Esophagus squamous epithelium (tissue), 5 donors: ENCODE data around the gene AP3B1. TPM values are rescaled to one million over a fixed set of nuclear protein-coding genes. Genes with fewer than 3 reads are reported as not detected.

ENCODE experiments used
- DNase-seq: peaks from one replicate; lab custom pipeline; 2025; lab: John Stamatoyannopoulos, UW
- H3K27ac ChIP-seq, 4 donors: fragments of 200-600 bp; sonication (generic); one replicate each; pipeline ENCODE4 v1.5.1; 2016 to 2019; ENCODE audit warnings: mild to moderate bottlenecking in 1 of 4
- H3K27me3 ChIP-seq, 4 donors: fragments of 200-600 bp; sonication (generic); 1 replicate in 3 of 4; 2 replicates in 1 of 4; pipeline versions ENCODE4 v1.5.1 to v1.6.0; 2017 to 2021; ENCODE audit warnings: antibody characterized with exemption in 1 of 4
- H3K36me3 ChIP-seq, 3 donors: fragments of 200-600 bp; sonication (generic); one replicate each; pipeline ENCODE4 v1.5.1; 2016 to 2019
- H3K4me1 ChIP-seq, 3 donors: fragments of 200-600 bp; sonication (generic); one replicate each; pipeline ENCODE4 v1.5.1; 2017 to 2019
- H3K4me3 ChIP-seq, 4 donors: fragments of 200-600 bp; sonication (generic); 1 replicate in 3 of 4; 2 replicates in 1 of 4; pipeline ENCODE4 v1.5.1; 2016 to 2019; ENCODE audit warnings: mild to moderate bottlenecking in 2 of 4, moderate library complexity in 1 of 4
- H3K9me3 ChIP-seq, 3 donors: fragments of 200-600 bp; sonication (generic); one replicate each; pipeline ENCODE4 v1.5.1; 2016 to 2019
- CTCF ChIP-seq, 6 experiments: fragments of 450-650 bp in 4 of 6; fragments of 200-600 bp in 2 of 6; sonication (generic) in 2 of 6; IDR thresholded peaks; one replicate each; pipeline ENCODE4 v1.5.1; 2016 to 2019; ENCODE audit warnings: antibody characterized with exemption in 6 of 6, mild to moderate bottlenecking in 4 of 6, moderate library complexity in 4 of 6
- POLR2A ChIP-seq, 4 donors: fragments of 450-650 bp; IDR thresholded peaks; one replicate each; pipeline ENCODE4 v1.6.1; 2017; ENCODE audit warnings: antibody characterized with exemption in 4 of 4, mild to moderate bottlenecking in 4 of 4, moderate library complexity in 3 of 4
- WGBS, 2 donors: methylation state at CpG; one replicate each; pipeline ENCODE4 v1.1.5; 2018; 5-methylcytosine and 5-hydroxymethylcytosine counted together
- intact Hi-C: fragments of 100-400 bp; cut with DNase I; formaldehyde crosslinking; loops from one replicate; pipeline ENCODE4 v1.15.0; 2022
- total RNA-seq, 4 donors: library from RNA; depleted of rRNA; stranded (reverse); fragments of >200 nt; gene quantifications; one replicate each; pipeline ENCODE4 v1.1.0, GENCODE V29; 2016
- donor health status: DM: yes; HTN: yes; CAD: no.

AP3B1 gene
- total RNA-seq, 4 donors from 2014 or later: 30.7 to 48.5 (median 41.9) TPM

- 23 to 58% methylated on average over 11 to 17 of the region's 20 CpGs for WGBS, 2 donors
- peak overlapping the region in 1 of 4 donors; percentile 36 for H3K4me3 ChIP-seq
- intact Hi-C loops: loop anchor here (10.0 kb wide), 1 partner anchor 53 kb away; no protein-coding TSS in a partner anchor
- DNase-seq: no peak
- no peaks in the 10 kb centered on the region for H3K9me3 ChIP-seq
- H3K4me1 ChIP-seq: peaks cover 0 to 9% (median 0%) of the 10 kb centered on the region in 3 donors
- H3K27me3 ChIP-seq: peaks cover 0 to 52% (median 5%) of the 10 kb centered on the region in 4 donors
- no peak overlapping the region for H3K27ac ChIP-seq
- no peaks in the 10 kb centered on the region for H3K36me3 ChIP-seq
- no peak for TF ChIP-seq CTCF (IDR thresholded peaks at IDR 0.05)
- TF ChIP-seq POLR2A (IDR thresholded peaks at IDR 0.05): no peak
Measured at GRCh38 chr5:77957516-77957915, 337.0 kb downstream of the AP3B1 start.

GRCh38 chr5:77957081-77957480, 337.4 kb downstream of the AP3B1 start:
- intact Hi-C loops: loop anchor here (10.0 kb wide), 1 partner anchor 52 kb away; no protein-coding TSS in a partner anchor
- peaks cover 0 to 9% (median 0%) of the 10 kb centered on the region in 3 donors for H3K4me1 ChIP-seq
- no peak for DNase-seq
- 61 to 76% methylated on average over 9 to 12 of the region's 13 CpGs for WGBS, 2 donors
- H3K27me3 ChIP-seq: peaks cover 0 to 50% (median 5%) of the 10 kb centered on the region in 4 donors
- no peaks in the 10 kb centered on the region for H3K9me3 ChIP-seq
- H3K36me3 ChIP-seq: no peaks in the 10 kb centered on the region
- no peak overlapping the region for H3K4me3 ChIP-seq
- no peak for TF ChIP-seq CTCF (IDR thresholded peaks at IDR 0.05)
- no peak for TF ChIP-seq POLR2A (IDR thresholded peaks at IDR 0.05)
- no peak overlapping the region for H3K27ac ChIP-seq

GRCh38 chr5:77955577-77955976, 338.9 kb downstream of the AP3B1 start:
- Histone ChIP-seq H3K9me3 (no peaks in the 10 kb centered on the region), H3K4me3 (no peak overlapping the region), H3K27ac (no peak overlapping the region), H3K4me1 (peaks cover 0 to 9% (median 0%) of the 10 kb centered on the region in 3 donors), H3K27me3 (peaks cover 0 to 53% (median 5%) of the 10 kb centered on the region in 4 donors), H3K36me3 (no peaks in the 10 kb centered on the region)
- intact Hi-C loops: loop anchor here (10.0 kb wide), 1 partner anchor 51 kb away; no protein-coding TSS in a partner anchor
- no peak for TF ChIP-seq POLR2A (IDR thresholded peaks at IDR 0.05)
- no peak for TF ChIP-seq CTCF (IDR thresholded peaks at IDR 0.05)
- 40 to 57% methylated on average over 1 of the region's 1 CpG for WGBS, 2 donors
- DNase-seq: no peak

GRCh38 chr5:77953374-77953773, 341.1 kb downstream of the AP3B1 start:
- DNase-seq: no peak
- Histone ChIP-seq H3K36me3 (no peaks in the 10 kb centered on the region), H3K27ac (no peak overlapping the region), H3K4me1 (peaks cover 0 to 9% (median 0%) of the 10 kb centered on the region in 3 donors), H3K4me3 (no peak overlapping the region), H3K9me3 (no peaks in the 10 kb centered on the region), H3K27me3 (peaks cover 0 to 40% (median 4%) of the 10 kb centered on the region in 4 donors)
- 57 to 62% methylated on average over 2 of the region's 2 CpGs for WGBS, 2 donors
- intact Hi-C loops: loop anchor here (10.0 kb wide), 1 partner anchor 49 kb away; no protein-coding TSS in a partner anchor
- TF ChIP-seq POLR2A (IDR thresholded peaks at IDR 0.05) (no peak), CTCF (IDR thresholded peaks at IDR 0.05) (no peak)

GRCh38 chr5:77952636-77953212, 341.8 kb downstream of the AP3B1 start:
- no peak overlapping the region for H3K4me3 ChIP-seq
- H3K27ac ChIP-seq: no peak overlapping the region
- TF ChIP-seq CTCF (IDR thresholded peaks at IDR 0.05) (no peak), POLR2A (IDR thresholded peaks at IDR 0.05) (no peak)
- no peak for DNase-seq
- intact Hi-C loops: loop anchor here (10.0 kb wide), 1 partner anchor 48 kb away; no protein-coding TSS in a partner anchor
- H3K4me1 ChIP-seq: peaks cover 0 to 3% (median 0%) of the 10 kb centered on the region in 3 donors
- WGBS, 2 donors: 62 to 64% methylated on average over 3 of the region's 3 CpGs
- H3K36me3 ChIP-seq: no peaks in the 10 kb centered on the region
- H3K9me3 ChIP-seq: no peaks in the 10 kb centered on the region
- peaks cover 0 to 34% (median 1%) of the 10 kb centered on the region in 4 donors for H3K27me3 ChIP-seq
